Measurements from ENCODE around the gene TTC8. TPM values are rescaled to one million over a fixed set of nuclear protein-coding genes. Genes with fewer than 3 reads are reported as not detected.

The TTC8 gene
- total RNA-seq, 4 donors from 2014 or later: 8.6 to 33.0 (median 18.6) TPM

DNA sequence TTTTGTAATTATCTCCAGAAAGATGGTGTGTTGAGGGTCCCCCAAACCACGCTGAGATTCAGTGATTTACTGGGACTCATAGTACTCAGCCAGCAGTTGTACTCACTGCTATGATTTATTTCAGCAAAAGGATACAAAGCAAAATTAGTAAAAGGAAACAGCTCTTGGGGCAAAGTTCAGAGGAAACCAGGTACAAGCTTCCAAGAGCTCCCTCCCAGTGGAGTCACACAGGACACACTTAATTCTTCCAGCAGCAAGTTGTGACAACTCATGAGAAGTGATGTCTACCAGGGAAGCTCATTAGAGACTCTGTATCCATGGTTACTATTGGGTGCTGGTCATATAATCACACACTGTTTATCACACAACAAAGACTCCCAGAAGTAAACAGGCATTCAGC lies 38.7 kb downstream of the TTC8 start:
- TF ChIP-seq, protein P1, sequence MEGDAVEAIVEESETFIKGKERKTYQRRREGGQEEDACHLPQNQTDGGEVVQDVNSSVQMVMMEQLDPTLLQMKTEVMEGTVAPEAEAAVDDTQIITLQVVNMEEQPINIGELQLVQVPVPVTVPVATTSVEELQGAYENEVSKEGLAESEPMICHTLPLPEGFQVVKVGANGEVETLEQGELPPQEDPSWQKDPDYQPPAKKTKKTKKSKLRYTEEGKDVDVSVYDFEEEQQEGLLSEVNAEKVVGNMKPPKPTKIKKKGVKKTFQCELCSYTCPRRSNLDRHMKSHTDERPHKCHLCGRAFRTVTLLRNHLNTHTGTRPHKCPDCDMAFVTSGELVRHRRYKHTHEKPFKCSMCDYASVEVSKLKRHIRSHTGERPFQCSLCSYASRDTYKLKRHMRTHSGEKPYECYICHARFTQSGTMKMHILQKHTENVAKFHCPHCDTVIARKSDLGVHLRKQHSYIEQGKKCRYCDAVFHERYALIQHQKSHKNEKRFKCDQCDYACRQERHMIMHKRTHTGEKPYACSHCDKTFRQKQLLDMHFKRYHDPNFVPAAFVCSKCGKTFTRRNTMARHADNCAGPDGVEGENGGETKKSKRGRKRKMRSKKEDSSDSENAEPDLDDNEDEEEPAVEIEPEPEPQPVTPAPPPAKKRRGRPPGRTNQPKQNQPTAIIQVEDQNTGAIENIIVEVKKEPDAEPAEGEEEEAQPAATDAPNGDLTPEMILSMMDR (IDR thresholded peaks at IDR 0.05): no peak
- DNase-seq (ENCODE audit: low spot score) (no peak), ATAC-seq (ENCODE audit: low FRiP score) (no peak)

DNA sequence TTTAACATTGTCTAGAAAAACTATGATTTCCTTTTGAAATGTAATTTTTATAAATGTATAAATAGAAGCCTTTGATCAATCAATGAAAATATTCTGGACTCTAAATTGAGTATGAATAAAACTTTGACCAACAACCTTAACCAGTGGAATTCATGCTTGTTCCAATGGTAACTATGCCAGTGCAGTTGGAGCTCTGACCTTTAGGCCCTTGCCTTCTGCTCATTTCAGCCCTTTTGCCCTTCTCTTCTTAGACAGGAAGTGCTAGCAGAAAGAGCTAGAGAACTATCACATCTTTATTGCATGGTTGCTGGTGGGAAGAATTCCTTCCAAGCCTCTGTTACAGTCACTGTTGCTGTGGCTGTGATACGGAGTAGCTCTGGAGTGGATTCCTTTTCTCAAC lies 39.7 kb downstream of the TTC8 start:
- no peak for ATAC-seq (ENCODE audit: low FRiP score)
- TF ChIP-seq, protein P1 (IDR thresholded peaks at IDR 0.05): no peak
- no peak for DNase-seq (ENCODE audit: low spot score)

DNA sequence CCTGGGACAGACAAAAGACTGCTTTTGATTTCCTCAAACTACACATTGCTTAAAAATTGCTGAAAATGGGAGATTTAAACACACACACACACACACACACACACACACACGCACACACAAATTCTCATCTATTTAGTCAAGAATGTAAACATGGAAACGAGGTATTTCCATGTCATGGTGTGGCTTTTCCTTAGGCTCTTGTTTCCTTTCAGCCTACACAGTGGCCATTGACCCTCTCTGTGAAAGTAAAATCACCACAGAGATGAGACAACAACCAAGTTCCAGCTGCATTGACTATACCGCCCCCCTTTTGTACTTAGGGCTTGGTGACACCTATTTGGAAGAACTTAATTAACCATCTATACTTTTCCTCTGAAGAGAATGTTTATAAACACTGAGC lies 41.9 kb downstream of the TTC8 start:
- no peak for ATAC-seq (ENCODE audit: low FRiP score)
- TF ChIP-seq, protein P1 (IDR thresholded peaks at IDR 0.05): no peak
- DNase-seq (ENCODE audit: low spot score): no peak

DNA sequence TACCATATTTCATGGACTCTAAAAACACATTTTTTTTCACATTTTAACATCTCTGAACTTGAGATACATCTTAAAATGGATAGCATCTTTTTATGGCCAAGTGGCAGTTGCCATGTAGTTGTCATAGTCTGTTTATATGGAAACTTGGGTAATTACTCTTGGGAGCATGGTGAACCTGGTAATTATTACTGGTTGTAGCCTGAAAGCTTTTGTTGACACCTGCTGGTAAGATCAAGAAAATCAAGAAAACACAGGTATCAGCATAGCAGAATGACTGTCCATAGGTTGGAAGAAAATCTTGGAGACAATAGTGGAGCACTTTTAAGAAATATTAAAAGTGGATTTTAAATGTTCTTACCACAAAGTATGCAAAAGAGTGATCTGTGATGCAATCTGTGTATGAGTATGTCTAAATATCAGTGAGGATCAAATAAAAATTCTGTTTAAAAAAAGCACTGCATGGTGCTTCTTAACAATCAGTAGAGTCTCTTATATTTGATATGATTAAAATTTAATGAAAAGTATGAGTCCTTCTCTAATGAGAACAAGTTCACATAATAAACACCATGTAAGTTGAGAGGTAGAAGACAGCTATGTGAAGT lies 44.2 kb downstream of the TTC8 start:
- TF ChIP-seq, protein P1 (IDR thresholded peaks at IDR 0.05): no peak
- DNase-seq (ENCODE audit: low spot score) (no peak), ATAC-seq (ENCODE audit: low FRiP score) (no peak)

DNA sequence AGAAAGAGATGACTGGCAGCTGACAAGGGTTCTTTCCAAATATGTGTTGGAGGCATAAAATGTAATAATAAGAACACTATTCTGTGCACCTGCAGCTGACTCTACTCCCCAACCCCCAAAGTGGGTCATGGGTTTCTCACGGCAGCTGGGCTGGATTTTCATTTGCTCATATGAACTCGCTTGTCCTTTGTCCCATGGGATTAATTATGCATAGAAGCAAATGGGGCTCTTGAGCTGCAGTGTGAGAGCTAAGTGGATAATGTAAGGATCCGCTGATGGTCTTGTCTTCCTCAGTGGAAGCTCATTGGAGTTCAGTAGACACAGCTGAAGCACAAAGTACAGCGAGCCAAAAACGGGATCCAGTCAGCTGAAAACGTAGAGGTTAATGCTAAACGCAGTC lies 46.3 kb downstream of the TTC8 start:
- TF ChIP-seq, protein P1 (IDR thresholded peaks at IDR 0.05): no peak
- no peak for DNase-seq (ENCODE audit: low spot score)
- no peak for ATAC-seq (ENCODE audit: low FRiP score)

DNA sequence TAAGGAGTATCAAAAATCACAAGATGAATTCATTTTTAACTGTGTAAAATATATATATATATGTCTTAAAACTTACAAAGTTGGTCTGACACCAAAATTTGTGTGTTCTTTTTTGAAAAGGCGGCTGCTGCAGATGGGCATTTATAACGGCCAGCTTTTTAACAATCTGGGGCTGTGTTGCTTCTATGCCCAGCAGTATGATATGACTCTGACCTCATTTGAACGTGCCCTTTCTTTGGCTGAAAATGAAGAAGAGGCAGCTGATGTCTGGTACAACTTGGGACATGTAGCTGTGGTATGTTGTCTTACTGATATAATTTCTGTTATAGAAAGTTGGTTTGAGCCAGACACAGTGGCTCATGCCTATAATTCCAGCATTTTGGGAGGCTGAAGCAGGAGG lies 47.0 kb downstream of the TTC8 start:
- TF ChIP-seq, protein P1 (IDR thresholded peaks at IDR 0.05): no peak
- ATAC-seq (ENCODE audit: low FRiP score) (no peak), DNase-seq (ENCODE audit: low spot score) (no peak)

DNA sequence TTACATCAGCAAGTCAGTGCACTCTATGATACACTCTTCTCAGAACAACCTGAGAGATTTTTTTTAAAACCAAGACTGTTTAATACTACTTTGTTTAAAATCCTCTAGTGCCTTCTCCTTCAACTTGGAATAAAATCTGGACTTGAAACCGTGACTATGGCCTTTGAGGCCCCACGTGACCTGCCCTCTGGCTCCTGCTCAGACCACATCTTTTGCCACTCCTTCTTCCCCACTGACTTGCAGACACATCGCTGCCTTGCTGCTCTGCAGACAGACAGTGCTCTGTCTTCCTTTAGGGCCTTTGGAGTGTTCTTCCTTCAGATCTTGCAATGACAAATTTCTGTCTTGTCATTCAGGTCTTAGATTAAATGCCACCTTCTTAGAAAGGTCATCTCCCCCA lies 48.5 kb downstream of the TTC8 start:
- TF ChIP-seq, protein P1 (IDR thresholded peaks at IDR 0.05): no peak
- ATAC-seq (ENCODE audit: low FRiP score) (no peak), DNase-seq (ENCODE audit: low spot score) (no peak)
